Liver (tissue), 9 donors: Measurements from ENCODE around the gene TMED10. TPM values are rescaled to one million over a fixed set of nuclear protein-coding genes. Genes with fewer than 3 reads are reported as not detected.

Experiments used
- DNase-seq: peaks from one replicate; pipeline ENCODE4 v3.0.0-alpha.2; 2017; ENCODE audit warnings: low spot score
- H3K27ac ChIP-seq, 2 donors: one replicate each; pipeline ENCODE4 v1.7.0; 2013; ENCODE audit warnings: inconsistent platforms in 2 of 2, low read length in 2 of 2, control low read depth in 1 of 2, low read depth in 1 of 2, mild to moderate bottlenecking in 1 of 2
- H3K27me3 ChIP-seq, 4 donors: one replicate each; pipeline versions ENCODE4 v1.6.1 to v1.7.0; 2013; ENCODE audit warnings: low read length in 3 of 4, inconsistent platforms in 1 of 4, mild to moderate bottlenecking in 1 of 4, moderate library complexity in 1 of 4; ENCODE audit not compliant: control insufficient read depth in 4 of 4, insufficient read depth in 4 of 4
- H3K36me3 ChIP-seq, 4 donors: one replicate each; pipeline versions ENCODE4 v1.6.1 to v1.7.0; 2013; ENCODE audit warnings: low read length in 3 of 4, mild to moderate bottlenecking in 3 of 4, low read depth in 1 of 4, moderate library complexity in 1 of 4; ENCODE audit not compliant: control insufficient read depth in 4 of 4, insufficient read depth in 3 of 4
- H3K4me1 ChIP-seq, 4 donors: one replicate each; pipeline versions ENCODE4 v1.6.1 to v1.7.0; 2013; ENCODE audit warnings: low read length in 3 of 4, mild to moderate bottlenecking in 3 of 4, moderate library complexity in 1 of 4; ENCODE audit not compliant: control insufficient read depth in 4 of 4, insufficient read depth in 4 of 4
- H3K4me3 ChIP-seq, 3 donors: one replicate each; pipeline versions ENCODE4 v1.6.1 to v1.7.0; 2013; ENCODE audit warnings: low read length in 3 of 3, control low read depth in 1 of 3, low read depth in 1 of 3, mild to moderate bottlenecking in 1 of 3
- H3K9ac ChIP-seq, 2 donors: one replicate each; pipeline ENCODE4 v1.7.0; 2013; ENCODE audit warnings: low read length in 2 of 2, mild to moderate bottlenecking in 2 of 2, moderate library complexity in 2 of 2, control low read depth in 1 of 2, low read depth in 1 of 2
- H3K9me3 ChIP-seq, 4 donors: one replicate each; pipeline versions ENCODE4 v1.6.1 to v1.7.0; 2013; ENCODE audit warnings: low read length in 3 of 4; ENCODE audit not compliant: control insufficient read depth in 4 of 4
- EGR1 ChIP-seq, 2 donors: IDR thresholded peaks; 2 replicates each; pipeline ENCODE4 v1.6.1; 2016 to 2018; ENCODE audit warnings: antibody characterized with exemption in 2 of 2, low read depth in 2 of 2
- FOXA1 ChIP-seq: IDR thresholded peaks from 2 replicates; pipeline ENCODE4 v1.6.1; 2016; ENCODE audit warnings: antibody characterized with exemption
- FOXA2 ChIP-seq: IDR thresholded peaks from 2 replicates; pipeline ENCODE4 v1.6.1; 2016; ENCODE audit warnings: antibody characterized with exemption
- GABPA ChIP-seq, 2 donors: IDR thresholded peaks in 1 of 2; conservative IDR thresholded peaks in 1 of 2; 2 replicates each; pipeline ENCODE4 v1.6.1; 2016; ENCODE audit warnings: antibody characterized with exemption in 2 of 2, mild to moderate bottlenecking in 1 of 2, moderate library complexity in 1 of 2
- HNF4A ChIP-seq, 2 donors: conservative IDR thresholded peaks; 2 replicates each; pipeline ENCODE4 v1.6.1; 2016; ENCODE audit warnings: antibody characterized with exemption in 2 of 2, mild to moderate bottlenecking in 2 of 2
- HNF4G ChIP-seq: IDR thresholded peaks from 2 replicates; pipeline ENCODE4 v1.6.1; 2016; ENCODE audit warnings: antibody characterized with exemption
- JUND ChIP-seq, 2 donors: IDR thresholded peaks; 2 replicates each; pipeline ENCODE4 v1.6.1; 2016; ENCODE audit warnings: antibody characterized with exemption in 2 of 2
- NR2F2 ChIP-seq: IDR thresholded peaks from 2 replicates; pipeline ENCODE4 v1.6.1; 2016; ENCODE audit warnings: antibody characterized with exemption
- RAD21 ChIP-seq, 2 donors: IDR thresholded peaks; 2 replicates each; pipeline ENCODE4 v1.6.1; 2016; ENCODE audit warnings: antibody characterized with exemption in 2 of 2, mild to moderate bottlenecking in 2 of 2
- RXRA ChIP-seq, 2 donors: IDR thresholded peaks; 2 replicates each; pipeline ENCODE4 v1.6.1; 2017 to 2018; ENCODE audit warnings: antibody characterized with exemption in 2 of 2, mild to moderate bottlenecking in 1 of 2
- SP1 ChIP-seq: IDR thresholded peaks from 2 replicates; pipeline ENCODE4 v1.6.1; 2018; ENCODE audit warnings: antibody characterized with exemption, mild to moderate bottlenecking
- TAF1 ChIP-seq: conservative IDR thresholded peaks from 2 replicates; pipeline ENCODE4 v1.6.1; 2016; ENCODE audit warnings: antibody characterized with exemption, mild to moderate bottlenecking
- YY1 ChIP-seq: IDR thresholded peaks from 2 replicates; pipeline ENCODE4 v1.6.1; 2016; ENCODE audit warnings: antibody characterized with exemption, mild to moderate bottlenecking
- ZBTB33 ChIP-seq: IDR thresholded peaks from 2 replicates; pipeline ENCODE4 v1.6.1; 2016; ENCODE audit warnings: antibody characterized with exemption
- WGBS: extraction: QIAGEN DNeasy Blood & Tissue Kit; methylation state at CpG from one replicate; pipeline ENCODE4 v1.1.7; 2013; 5-methylcytosine and 5-hydroxymethylcytosine counted together
- polyA plus RNA-seq, 2 donors: library from polyadenylated mRNA; stranded (reverse) in 1 of 2; unstranded in 1 of 2; fragments of 200-250 nt in 1 of 2; fragments of >200 nt in 1 of 2; fragmentation: Nextera tagmentation in 1 of 2; extraction: Ambion mirVana in 1 of 2; gene quantifications; one replicate each; pipeline versions ENCODE4 v1.2.1 to v1.2.3, GENCODE V29; 2013 to 2015
- total RNA-seq, 2 donors: library from RNA; depleted of rRNA; stranded (reverse); fragments of >200 nt; gene quantifications; one replicate each; pipeline ENCODE4 v1.2.3, GENCODE V29; 2014
- TF ChIP-seq, protein P1 (sequence below): IDR thresholded peaks from 2 replicates; pipeline ENCODE4 v1.6.1; 2016; ENCODE audit warnings: antibody characterized with exemption
- TF ChIP-seq, protein P2 (sequence below): IDR thresholded peaks from 2 replicates; pipeline ENCODE4 v1.6.1; 2016; ENCODE audit warnings: antibody characterized with exemption
- TF ChIP-seq, protein P3 (sequence below): IDR thresholded peaks from 2 replicates; pipeline ENCODE4 v1.6.1; 2016; ENCODE audit warnings: antibody characterized with exemption, mild to moderate bottlenecking
- TF ChIP-seq, protein P4 (sequence below): fragments of 150-350 bp; IDR thresholded peaks from 2 replicates; pipeline ENCODE4 v1.5.1; 2017; ENCODE audit warnings: improper control_type of control experiment, low read depth, low read length; ENCODE audit not compliant: missing input control
- donor health status: healthy.
- donor health status: healthy.
- donor health status: healthy.
- donor health status: healthy.
- donor health status: healthy.

The TMED10 gene
- total and polyA plus RNA-seq, 4 donors: 167 to 349 (median 252) TPM

DNA sequence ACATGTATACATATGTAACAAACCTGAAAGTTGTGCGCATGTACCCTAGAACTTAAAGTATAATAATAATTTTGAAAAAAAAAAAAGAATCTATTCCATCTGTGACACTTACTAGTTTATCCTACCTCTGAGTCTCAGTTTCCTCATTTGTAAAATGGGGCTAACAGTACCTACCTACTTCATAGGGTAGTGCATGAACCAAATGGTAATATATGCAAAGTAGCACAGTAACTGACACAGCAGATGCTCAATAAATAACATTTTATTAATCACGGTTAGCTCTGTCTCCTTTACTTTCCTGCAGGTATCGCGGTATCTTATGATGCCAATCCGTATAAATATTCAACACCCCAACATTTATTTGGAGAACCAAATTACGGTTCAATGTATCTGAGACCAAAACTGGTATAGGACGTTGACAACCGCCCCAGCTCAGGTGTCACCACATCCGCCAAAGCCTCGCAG is 703 bp downstream of the TMED10 start:
- TF ChIP-seq, protein P1, sequence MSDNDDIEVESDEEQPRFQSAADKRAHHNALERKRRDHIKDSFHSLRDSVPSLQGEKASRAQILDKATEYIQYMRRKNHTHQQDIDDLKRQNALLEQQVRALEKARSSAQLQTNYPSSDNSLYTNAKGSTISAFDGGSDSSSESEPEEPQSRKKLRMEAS: no peak
- TF ChIP-seq EGR1 (IDR thresholded peaks at IDR 0.05; ENCODE audit: low read depth in 2 of 2): no peak
- TF ChIP-seq HNF4G: no peak
- TF ChIP-seq HNF4A (conservative IDR thresholded peaks at IDR 0.05): no peak

DNA sequence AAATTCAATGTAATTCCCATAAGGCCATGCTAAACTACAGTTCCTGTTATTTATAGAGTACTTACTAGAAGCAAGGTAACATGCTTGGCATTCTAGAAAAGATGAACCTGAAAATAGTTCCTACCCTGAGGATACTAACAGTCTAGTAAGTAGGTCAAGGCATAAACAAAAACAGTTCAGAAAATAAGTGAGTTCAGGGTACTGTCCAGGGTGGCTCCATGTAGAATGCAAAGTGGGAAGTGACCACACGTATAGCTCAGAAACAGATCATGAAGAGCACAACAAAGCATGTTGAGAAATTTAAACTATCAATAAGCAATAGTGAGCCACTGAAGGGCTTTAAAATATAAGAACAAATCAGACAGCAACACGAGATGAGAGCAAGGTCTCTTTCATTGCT is 2.3 kb downstream of the TMED10 start:
- Histone ChIP-seq H3K27ac (no peak overlapping the region), H3K4me1 (peaks cover 3 to 16% (median 12%) of the 10 kb centered on the region in 4 donors), H3K4me3 (no peak overlapping the region), H3K27me3 (no peaks in the 10 kb centered on the region), H3K9ac (no peak overlapping the region), H3K9me3 (no peaks in the 10 kb centered on the region), H3K36me3 (no peaks in the 10 kb centered on the region)
- 76% methylated on average over 2 of the region's 2 CpGs for WGBS
- no peak for DNase-seq
- TF ChIP-seq RAD21 (IDR thresholded peaks at IDR 0.05): no peak
- TF ChIP-seq HNF4A (conservative IDR thresholded peaks at IDR 0.05): no peak
- TF ChIP-seq, protein P2, sequence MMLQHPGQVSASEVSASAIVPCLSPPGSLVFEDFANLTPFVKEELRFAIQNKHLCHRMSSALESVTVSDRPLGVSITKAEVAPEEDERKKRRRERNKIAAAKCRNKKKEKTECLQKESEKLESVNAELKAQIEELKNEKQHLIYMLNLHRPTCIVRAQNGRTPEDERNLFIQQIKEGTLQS: no peak
- TF ChIP-seq JUND (IDR thresholded peaks at IDR 0.05): no peak
- TF ChIP-seq EGR1 (IDR thresholded peaks at IDR 0.05; ENCODE audit: low read depth in 2 of 2): no peak
- TF ChIP-seq YY1: no peak
- TF ChIP-seq, protein P3, sequence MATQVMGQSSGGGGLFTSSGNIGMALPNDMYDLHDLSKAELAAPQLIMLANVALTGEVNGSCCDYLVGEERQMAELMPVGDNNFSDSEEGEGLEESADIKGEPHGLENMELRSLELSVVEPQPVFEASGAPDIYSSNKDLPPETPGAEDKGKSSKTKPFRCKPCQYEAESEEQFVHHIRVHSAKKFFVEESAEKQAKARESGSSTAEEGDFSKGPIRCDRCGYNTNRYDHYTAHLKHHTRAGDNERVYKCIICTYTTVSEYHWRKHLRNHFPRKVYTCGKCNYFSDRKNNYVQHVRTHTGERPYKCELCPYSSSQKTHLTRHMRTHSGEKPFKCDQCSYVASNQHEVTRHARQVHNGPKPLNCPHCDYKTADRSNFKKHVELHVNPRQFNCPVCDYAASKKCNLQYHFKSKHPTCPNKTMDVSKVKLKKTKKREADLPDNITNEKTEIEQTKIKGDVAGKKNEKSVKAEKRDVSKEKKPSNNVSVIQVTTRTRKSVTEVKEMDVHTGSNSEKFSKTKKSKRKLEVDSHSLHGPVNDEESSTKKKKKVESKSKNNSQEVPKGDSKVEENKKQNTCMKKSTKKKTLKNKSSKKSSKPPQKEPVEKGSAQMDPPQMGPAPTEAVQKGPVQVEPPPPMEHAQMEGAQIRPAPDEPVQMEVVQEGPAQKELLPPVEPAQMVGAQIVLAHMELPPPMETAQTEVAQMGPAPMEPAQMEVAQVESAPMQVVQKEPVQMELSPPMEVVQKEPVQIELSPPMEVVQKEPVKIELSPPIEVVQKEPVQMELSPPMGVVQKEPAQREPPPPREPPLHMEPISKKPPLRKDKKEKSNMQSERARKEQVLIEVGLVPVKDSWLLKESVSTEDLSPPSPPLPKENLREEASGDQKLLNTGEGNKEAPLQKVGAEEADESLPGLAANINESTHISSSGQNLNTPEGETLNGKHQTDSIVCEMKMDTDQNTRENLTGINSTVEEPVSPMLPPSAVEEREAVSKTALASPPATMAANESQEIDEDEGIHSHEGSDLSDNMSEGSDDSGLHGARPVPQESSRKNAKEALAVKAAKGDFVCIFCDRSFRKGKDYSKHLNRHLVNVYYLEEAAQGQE: no peak
- TF ChIP-seq FOXA2: no peak
- TF ChIP-seq NR2F2: no peak
- TF ChIP-seq TAF1: no peak
- TF ChIP-seq RXRA (IDR thresholded peaks at IDR 0.05): no peak
- TF ChIP-seq HNF4G: no peak
- no peak for TF ChIP-seq FOXA1
- TF ChIP-seq, protein P1: no peak
- TF ChIP-seq, protein P4, sequence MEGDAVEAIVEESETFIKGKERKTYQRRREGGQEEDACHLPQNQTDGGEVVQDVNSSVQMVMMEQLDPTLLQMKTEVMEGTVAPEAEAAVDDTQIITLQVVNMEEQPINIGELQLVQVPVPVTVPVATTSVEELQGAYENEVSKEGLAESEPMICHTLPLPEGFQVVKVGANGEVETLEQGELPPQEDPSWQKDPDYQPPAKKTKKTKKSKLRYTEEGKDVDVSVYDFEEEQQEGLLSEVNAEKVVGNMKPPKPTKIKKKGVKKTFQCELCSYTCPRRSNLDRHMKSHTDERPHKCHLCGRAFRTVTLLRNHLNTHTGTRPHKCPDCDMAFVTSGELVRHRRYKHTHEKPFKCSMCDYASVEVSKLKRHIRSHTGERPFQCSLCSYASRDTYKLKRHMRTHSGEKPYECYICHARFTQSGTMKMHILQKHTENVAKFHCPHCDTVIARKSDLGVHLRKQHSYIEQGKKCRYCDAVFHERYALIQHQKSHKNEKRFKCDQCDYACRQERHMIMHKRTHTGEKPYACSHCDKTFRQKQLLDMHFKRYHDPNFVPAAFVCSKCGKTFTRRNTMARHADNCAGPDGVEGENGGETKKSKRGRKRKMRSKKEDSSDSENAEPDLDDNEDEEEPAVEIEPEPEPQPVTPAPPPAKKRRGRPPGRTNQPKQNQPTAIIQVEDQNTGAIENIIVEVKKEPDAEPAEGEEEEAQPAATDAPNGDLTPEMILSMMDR: no peak
- TF ChIP-seq GABPA (IDR thresholded peaks at IDR 0.05 in 1 of 2, conservative IDR thresholded peaks at IDR 0.05 in 1 of 2): no peak
- TF ChIP-seq ZBTB33: no peak
- TF ChIP-seq SP1: no peak

More for the DNA sequence above, 703 bp downstream of the TMED10 start:
- Histone ChIP-seq H3K9me3 (no peaks in the 10 kb centered on the region), H3K27ac (peak overlapping the region; percentile 98), H3K36me3 (no peaks in the 10 kb centered on the region), H3K9ac (peak overlapping the region; percentile 93 to 98), H3K4me1 (peaks cover 3 to 16% (median 11%) of the 10 kb centered on the region in 4 donors), H3K27me3 (no peaks in the 10 kb centered on the region), H3K4me3 (peak overlapping the region; percentile 86 to 93 (median 90))
- 7% methylated on average over 10 of the region's 10 CpGs for WGBS
- DNase-seq: no peak
